ENCODE measurements around the gene C3orf22.
"Not testable (repeated sequence)": the region's sequence is repeated elsewhere in the genome, so short reads cannot be mapped to it uniquely, and the experiment has no call there.

Gene C3orf22

GRCh38 chr3:126558336-126559071 lies at the start of gene C3orf22:
Gene C3orf22 (minus strand): TSS chr3:126558932. CDS start chr3:126553390, 5,542 bp downstream.
- no peak for DNase-seq

- no peak for DNase-seq
Observed at GRCh38 chr3:126607214-126607908, 48.6 kb upstream of the C3orf22 start.

- no peak for DNase-seq
Observed at GRCh38 chr3:126606001-126606400, 47.3 kb upstream of the C3orf22 start.

GRCh38 chr3:126604691-126605090 lies 46.0 kb upstream of the C3orf22 start:
- no peak for DNase-seq

GRCh38 chr3:126599101-126599500 lies 40.4 kb upstream of the C3orf22 start:
- no peak for DNase-seq

- DNase-seq = not testable (repeated sequence)
Observed at GRCh38 chr3:126595479-126595878, 36.7 kb upstream of the C3orf22 start.

GRCh38 chr3:126591515-126591914 lies 32.8 kb upstream of the C3orf22 start:
- not testable (repeated sequence) for DNase-seq

- no peak for DNase-seq
Observed at GRCh38 chr3:126582311-126582710, 23.6 kb upstream of the C3orf22 start.

GRCh38 chr3:126581569-126581968 lies 22.8 kb upstream of the C3orf22 start:
- no peak for DNase-seq

GRCh38 chr3:126580746-126581145 lies 22.0 kb upstream of the C3orf22 start:
- DNase-seq = no peak

GRCh38 chr3:126578702-126579101 lies 20.0 kb upstream of the C3orf22 start:
- no peak for DNase-seq

GRCh38 chr3:126577261-126577660 lies 18.5 kb upstream of the C3orf22 start:
- no peak for DNase-seq

GRCh38 chr3:126573492-126574117 lies 14.9 kb upstream of the C3orf22 start:
- no peak for DNase-seq

GRCh38 chr3:126571078-126571477 lies 12.3 kb upstream of the C3orf22 start:
- DNase-seq = no peak

- no peak for DNase-seq
Observed at GRCh38 chr3:126570103-126570541, 11.4 kb upstream of the C3orf22 start.

- DNase-seq = no peak
Observed at GRCh38 chr3:126569390-126569975, 10.8 kb upstream of the C3orf22 start.

GRCh38 chr3:126568776-126569342 lies 10.1 kb upstream of the C3orf22 start:
- DNase-seq = no peak

- no peak for DNase-seq
Observed at GRCh38 chr3:126567696-126568438, 9.1 kb upstream of the C3orf22 start.

- DNase-seq = no peak
Observed at GRCh38 chr3:126562737-126563276, 4.1 kb upstream of the C3orf22 start.

GRCh38 chr3:126557761-126558160 lies 971 bp downstream of the C3orf22 start:
- no peak for DNase-seq

- DNase-seq = no peak
Observed at GRCh38 chr3:126557415-126557745, 1.4 kb downstream of the C3orf22 start.
